Naive thymus-derived CD4-positive, alpha-beta T cell (primary cell): ENCODE results near the gene KIAA0825. TPM values are rescaled to one million over a fixed set of nuclear protein-coding genes. Genes with fewer than 3 reads are reported as not detected.

Source experiments
- ATAC-seq: fragments of 150-1000 bp; cut with Tn5 transposase; 2 replicates; pipeline ENCODE4 v1.10.0; 2021; ENCODE audit warnings: mild to moderate bottlenecking, moderate library complexity
- CTCF ChIA-PET: fragments of 350-600 bp; sonication (Branson Sonifier 250); formaldehyde crosslinking; loops from one replicate; lab custom pipeline; 2021; ENCODE audit warnings: antibody characterized with exemption; lab: Charles Lee
- POLR2A ChIA-PET: fragments of 350-600 bp; sonication (Branson Sonifier 250); formaldehyde crosslinking; loops from one replicate; lab custom pipeline; 2021; ENCODE audit warnings: antibody characterized with exemption, inconsistent platforms; lab: Charles Lee
- DNase-seq, 9 donors: peaks; one replicate each; pipeline versions ENCODE4 v3.0.0 to v3.0.0-alpha.2; 2020 to 2022; ENCODE audit warnings: mixed read lengths in 1 of 9
- H3K27ac ChIP-seq: one replicate; pipeline ENCODE4 v1.7.0; 2013; ENCODE audit warnings: mild to moderate bottlenecking, low read depth, low read length, moderate library complexity
- H3K27me3 ChIP-seq, 2 donors: one replicate each; pipeline ENCODE4 v1.7.0; 2013; ENCODE audit warnings: low read length in 2 of 2, mild to moderate bottlenecking in 2 of 2, moderate library complexity in 2 of 2; ENCODE audit not compliant: control insufficient read depth in 2 of 2, insufficient read depth in 2 of 2
- H3K36me3 ChIP-seq, 3 experiments: 1 replicate in 2 of 3; 2 replicates in 1 of 3; pipeline ENCODE4 v1.7.0; 2013; ENCODE audit warnings: low read length in 3 of 3, mild to moderate bottlenecking in 3 of 3, moderate library complexity in 1 of 3; ENCODE audit not compliant: insufficient read depth in 3 of 3, control insufficient read depth in 2 of 3
- H3K4me1 ChIP-seq, 2 donors: one replicate each; pipeline ENCODE4 v1.7.0; 2013; ENCODE audit warnings: low read length in 2 of 2, mild to moderate bottlenecking in 2 of 2, moderate library complexity in 1 of 2; ENCODE audit not compliant: control insufficient read depth in 2 of 2, insufficient read depth in 2 of 2
- H3K4me3 ChIP-seq: 2 replicates; pipeline ENCODE4 v1.7.0; 2013; ENCODE audit warnings: mild to moderate bottlenecking, low read length
- H3K9me3 ChIP-seq, 3 experiments: 1 replicate in 2 of 3; 2 replicates in 1 of 3; pipeline ENCODE4 v1.7.0; 2013; ENCODE audit warnings: low read length in 3 of 3; ENCODE audit not compliant: control insufficient read depth in 2 of 3
- H3K27ac Mint-ChIP-seq, 9 donors: one replicate each; pipeline ENCODE4 v1.8.0; 2020 to 2022; ENCODE audit warnings: mixed read lengths in 9 of 9, mild to moderate bottlenecking in 8 of 9, moderate library complexity in 5 of 9, inconsistent platforms in 2 of 9
- H3K27me3 Mint-ChIP-seq, 5 donors: one replicate each; pipeline ENCODE4 v1.8.0; 2021 to 2022; ENCODE audit warnings: mixed read lengths in 5 of 5, mild to moderate bottlenecking in 1 of 5
- H3K36me3 Mint-ChIP-seq, 5 donors: one replicate each; pipeline ENCODE4 v1.8.0; 2020 to 2022; ENCODE audit warnings: mixed read lengths in 5 of 5, mild to moderate bottlenecking in 3 of 5, inconsistent platforms in 1 of 5
- H3K4me1 Mint-ChIP-seq, 7 donors: one replicate each; pipeline ENCODE4 v1.8.0; 2020 to 2022; ENCODE audit warnings: mixed read lengths in 7 of 7, mild to moderate bottlenecking in 3 of 7, inconsistent platforms in 1 of 7
- H3K4me3 Mint-ChIP-seq, 10 donors: one replicate each; pipeline ENCODE4 v1.8.0; 2020 to 2022; ENCODE audit warnings: mild to moderate bottlenecking in 10 of 10, mixed read lengths in 10 of 10, moderate library complexity in 6 of 10, inconsistent platforms in 2 of 10
- H3K9me3 Mint-ChIP-seq, 11 donors: one replicate each; pipeline ENCODE4 v1.8.0; 2020 to 2022; ENCODE audit warnings: mixed read lengths in 11 of 11, mild to moderate bottlenecking in 4 of 11, inconsistent platforms in 1 of 11, moderate library complexity in 1 of 11
- intact Hi-C, 2 donors: fragments of 100-400 bp; cut with micrococcal nuclease; formaldehyde crosslinking; loops; one replicate each; pipeline ENCODE4 v1.15.1; 2023
- polyA plus RNA-seq, 2 donors: library from polyadenylated mRNA; unstranded; fragments of 300-500 nt; fragmentation: Illumina TruSeq; gene quantifications; one replicate each; pipeline ENCODE4 v1.2.3, GENCODE V29; 2021
- total RNA-seq, 6 experiments: library from RNA in 5 of 6; stranded (reverse) in 5 of 6; gene quantifications; 1 replicate in 5 of 6; 2 replicates in 1 of 6; pipeline ENCODE4 v1.2.3 and lab custom pipeline; 2021 to 2026

KIAA0825 gene
- total and polyA plus RNA-seq, 7 experiments from 2014 or later: 0.38 to 3.2 (median 1.3) TPM

DNA sequence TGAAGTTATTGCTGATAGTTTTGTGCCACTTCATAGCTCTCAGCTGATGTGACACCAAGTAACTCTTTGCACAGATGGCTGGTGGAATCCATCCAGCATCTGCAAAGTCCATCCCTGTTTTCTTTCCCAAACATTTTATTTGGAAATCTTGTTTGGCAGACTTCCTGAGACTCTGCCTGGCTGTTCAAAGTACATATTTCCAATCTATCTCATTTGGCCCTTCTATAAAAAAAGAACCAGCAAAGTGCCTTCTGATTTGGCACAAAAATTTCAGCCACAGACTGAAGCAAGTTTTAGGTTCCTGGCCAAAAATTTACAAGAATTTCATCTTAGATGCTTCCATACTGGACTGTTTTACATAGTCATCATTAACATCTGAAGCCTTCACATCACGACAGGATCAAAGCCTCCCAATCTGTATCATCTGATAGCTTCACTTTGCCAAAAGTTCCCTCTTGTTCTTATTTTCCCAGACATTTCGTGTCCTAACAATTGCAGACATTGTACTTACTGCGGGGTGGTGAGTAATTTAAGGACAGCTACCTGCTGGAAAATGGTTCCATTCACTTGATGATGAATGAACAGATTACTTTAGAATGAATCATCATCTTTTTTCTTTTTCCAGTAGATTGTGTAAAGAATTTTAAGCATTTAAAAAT is 377.3 kb downstream of the KIAA0825 start:
- H3K4me3 Mint-ChIP-seq: no peak overlapping the region
- no peaks in the 10 kb centered on the region for H3K36me3 ChIP-seq
- POLR2A ChIA-PET: no interaction called here
- H3K4me1 ChIP-seq: no peaks in the 10 kb centered on the region
- H3K36me3 Mint-ChIP-seq: no peaks in the 10 kb centered on the region
- no peaks in the 10 kb centered on the region for H3K27me3 Mint-ChIP-seq
- CTCF ChIA-PET: no interaction called here
- intact Hi-C loops: no loop called here
- no peak overlapping the region for H3K27ac ChIP-seq
- no peak overlapping the region for H3K27ac Mint-ChIP-seq
- H3K4me1 Mint-ChIP-seq: no peaks in the 10 kb centered on the region
- no peaks in the 10 kb centered on the region for H3K27me3 ChIP-seq
- H3K9me3 ChIP-seq: no peaks in the 10 kb centered on the region
- ATAC-seq (no peak), DNase-seq (no peak)
- no peak overlapping the region for H3K4me3 ChIP-seq
- peaks cover 0 to 2% (median 0%) of the 10 kb centered on the region in 11 donors for H3K9me3 Mint-ChIP-seq

GRCh38 chr5:94240596-94240992 is 377.8 kb downstream of the KIAA0825 start:
- H3K9me3 Mint-ChIP-seq: peaks cover 0 to 7% (median 2%) of the 10 kb centered on the region in 11 donors
- POLR2A ChIA-PET: no interaction called here
- Histone ChIP-seq H3K27ac (no peak overlapping the region), H3K9me3 (no peaks in the 10 kb centered on the region), H3K4me3 (no peak overlapping the region), H3K4me1 (no peaks in the 10 kb centered on the region), H3K27me3 (no peaks in the 10 kb centered on the region), H3K36me3 (no peaks in the 10 kb centered on the region)
- H3K4me1 Mint-ChIP-seq: no peaks in the 10 kb centered on the region
- no peaks in the 10 kb centered on the region for H3K27me3 Mint-ChIP-seq
- ATAC-seq (no peak), DNase-seq (no peak)
- no peak overlapping the region for H3K27ac Mint-ChIP-seq
- intact Hi-C loops: no loop called here
- no peaks in the 10 kb centered on the region for H3K36me3 Mint-ChIP-seq
- no peak overlapping the region for H3K4me3 Mint-ChIP-seq
- CTCF ChIA-PET: no interaction called here

GRCh38 chr5:94240134-94240533 is 378.3 kb downstream of the KIAA0825 start:
- Histone ChIP-seq H3K4me1 (no peaks in the 10 kb centered on the region), H3K36me3 (no peaks in the 10 kb centered on the region), H3K4me3 (no peak overlapping the region), H3K27me3 (no peaks in the 10 kb centered on the region), H3K27ac (no peak overlapping the region), H3K9me3 (no peaks in the 10 kb centered on the region)
- POLR2A ChIA-PET: no interaction called here
- Mint-ChIP-seq H3K4me1 (no peaks in the 10 kb centered on the region), H3K27ac (no peak overlapping the region), H3K4me3 (no peak overlapping the region), H3K9me3 (peaks cover 0 to 11% (median 3%) of the 10 kb centered on the region in 11 donors), H3K36me3 (no peaks in the 10 kb centered on the region), H3K27me3 (no peaks in the 10 kb centered on the region)
- DNase-seq (no peak), ATAC-seq (no peak)
- CTCF ChIA-PET: no interaction called here
- intact Hi-C loops: no loop called here

GRCh38 chr5:94239266-94239665 is 379.1 kb downstream of the KIAA0825 start:
- no peaks in the 10 kb centered on the region for H3K4me1 Mint-ChIP-seq
- Histone ChIP-seq H3K27me3 (no peaks in the 10 kb centered on the region), H3K9me3 (no peaks in the 10 kb centered on the region), H3K36me3 (no peaks in the 10 kb centered on the region), H3K27ac (no peak overlapping the region), H3K4me3 (no peak overlapping the region), H3K4me1 (no peaks in the 10 kb centered on the region)
- no peak overlapping the region for H3K27ac Mint-ChIP-seq
- ATAC-seq: no peak
- H3K4me3 Mint-ChIP-seq: no peak overlapping the region
- H3K9me3 Mint-ChIP-seq: peaks cover 0 to 14% (median 5%) of the 10 kb centered on the region in 11 donors
- ChIA-PET POLR2A (no interaction called here), CTCF (no interaction called here)
- DNase-seq: no peak
- H3K36me3 Mint-ChIP-seq: no peaks in the 10 kb centered on the region
- no peaks in the 10 kb centered on the region for H3K27me3 Mint-ChIP-seq
- intact Hi-C loops: no loop called here

- Mint-ChIP-seq H3K4me3 (no peak overlapping the region), H3K27me3 (peaks cover 0 to 17% (median 7%) of the 10 kb centered on the region in 5 donors), H3K27ac (no peak overlapping the region), H3K4me1 (no peaks in the 10 kb centered on the region), H3K9me3 (peaks cover 0 to 20% (median 6%) of the 10 kb centered on the region in 11 donors), H3K36me3 (peaks cover 0 to 3% (median 0%) of the 10 kb centered on the region in 5 donors)
- ATAC-seq (no peak), DNase-seq (no peak)
- Histone ChIP-seq H3K4me1 (no peaks in the 10 kb centered on the region), H3K9me3 (no peaks in the 10 kb centered on the region), H3K27me3 (no peaks in the 10 kb centered on the region), H3K27ac (no peak overlapping the region), H3K36me3 (no peaks in the 10 kb centered on the region), H3K4me3 (no peak overlapping the region)
- intact Hi-C loops: no loop called here
- CTCF ChIA-PET: no interaction called here
- POLR2A ChIA-PET: no interaction called here
These were observed 383.4 kb downstream of the KIAA0825 start for GRCh38 chr5:94234987-94235386.

DNA sequence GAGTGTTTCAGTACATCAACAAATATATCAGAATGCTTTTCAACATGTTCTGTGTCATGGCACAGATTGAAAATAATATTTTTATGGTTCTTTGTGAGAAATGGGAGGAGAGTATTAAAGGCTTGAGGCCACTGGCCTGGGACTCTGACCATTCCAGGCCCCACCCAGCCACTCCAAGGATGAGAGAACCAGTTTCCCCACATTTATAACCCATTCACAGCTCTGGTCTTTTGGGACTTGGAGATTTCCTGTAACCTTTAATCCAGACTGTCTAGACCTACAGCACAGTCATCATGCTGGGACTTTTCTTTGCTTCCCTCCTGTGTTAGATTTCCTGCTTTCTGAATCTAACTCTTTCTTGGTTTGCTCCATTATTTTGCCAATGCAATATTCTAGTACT is 389.6 kb downstream of the KIAA0825 start:
- Mint-ChIP-seq H3K4me1 (no peaks in the 10 kb centered on the region), H3K9me3 (peaks cover 0 to 6% (median 0%) of the 10 kb centered on the region in 11 donors), H3K4me3 (no peak overlapping the region), H3K36me3 (peaks cover 0 to 3% (median 0%) of the 10 kb centered on the region in 5 donors), H3K27ac (no peak overlapping the region), H3K27me3 (peaks cover 0 to 23% (median 7%) of the 10 kb centered on the region in 5 donors)
- H3K27ac ChIP-seq: no peak overlapping the region
- no peaks in the 10 kb centered on the region for H3K4me1 ChIP-seq
- no peaks in the 10 kb centered on the region for H3K9me3 ChIP-seq
- intact Hi-C loops: no loop called here
- no peaks in the 10 kb centered on the region for H3K36me3 ChIP-seq
- ATAC-seq (no peak), DNase-seq (no peak)
- no peak overlapping the region for H3K4me3 ChIP-seq
- ChIA-PET CTCF (no interaction called here), POLR2A (no interaction called here)
- no peaks in the 10 kb centered on the region for H3K27me3 ChIP-seq

DNA sequence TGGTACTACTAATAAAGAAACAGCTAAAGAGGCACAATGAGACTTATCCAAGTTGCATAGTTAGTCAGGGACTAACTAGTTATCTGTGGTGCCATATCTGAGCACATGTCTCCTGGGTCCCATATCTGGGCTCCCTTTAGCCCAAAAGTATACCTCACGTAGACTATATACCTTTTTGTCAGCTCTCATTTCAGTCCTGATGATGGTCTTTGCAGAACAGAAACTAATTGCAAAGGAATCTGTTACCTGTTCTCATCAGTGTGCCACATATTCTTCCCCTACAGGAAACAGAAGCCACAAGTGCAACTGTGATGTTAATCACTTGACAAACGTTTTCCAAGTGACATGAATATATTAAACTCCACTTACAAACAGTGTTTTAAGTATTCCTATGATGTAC is 395.2 kb downstream of the KIAA0825 start:
- Mint-ChIP-seq H3K36me3 (no peaks in the 10 kb centered on the region), H3K27me3 (peaks cover 0 to 2% (median 0%) of the 10 kb centered on the region in 5 donors), H3K4me3 (no peak overlapping the region), H3K4me1 (peaks cover 0 to 8% (median 0%) of the 10 kb centered on the region in 7 donors), H3K9me3 (peaks cover 0 to 3% (median 0%) of the 10 kb centered on the region in 11 donors), H3K27ac (no peak overlapping the region)
- H3K36me3 ChIP-seq: no peaks in the 10 kb centered on the region
- POLR2A ChIA-PET: no interaction called here
- no peaks in the 10 kb centered on the region for H3K9me3 ChIP-seq
- no peaks in the 10 kb centered on the region for H3K4me1 ChIP-seq
- no peaks in the 10 kb centered on the region for H3K27me3 ChIP-seq
- ATAC-seq: no peak
- no peak overlapping the region for H3K27ac ChIP-seq
- intact Hi-C loops: no loop called here
- H3K4me3 ChIP-seq: no peak overlapping the region
- no peak for DNase-seq
- CTCF ChIA-PET: no interaction called here
